Measurements from ENCODE around the gene CARMIL3.
"Not testable (repeated sequence)": the region's sequence is repeated elsewhere in the genome, so short reads cannot be mapped to it uniquely, and the experiment has no call there.

CARMIL3 gene

GRCh38 chr14:24051789-24052655, at the start of gene CARMIL3:
Gene CARMIL3, plus strand, starts transcription at chr14:24052009. Its CDS starts 145 bp downstream, at chr14:24052154.
- no peaks in the 10 kb centered on the region for H3K9me3 ChIP-seq (ENCODE audit: control insufficient read depth, low read length)
- peak within 1 kb of the TSS; percentile 78 for H3K4me3 ChIP-seq (ENCODE audit: low read length)
- peaks cover 52% of the 10 kb centered on the region for H3K27me3 ChIP-seq (replicated peaks; ENCODE audit: control insufficient read depth, insufficient read depth, low read length)
- H3K9ac ChIP-seq (ENCODE audit: low read length) = peak within 1 kb of the TSS; percentile 69
- DNase-seq (ENCODE audit: low read depth) = peak; percentile 87
- H3K36me3 ChIP-seq (ENCODE audit: control insufficient read depth, insufficient read depth, low read length, severe bottlenecking) = no peaks in the 10 kb centered on the region
- peaks cover 10% of the 10 kb centered on the region for H3K4me1 ChIP-seq (ENCODE audit: control insufficient read depth, insufficient read depth, low read length)

- H3K36me3 ChIP-seq (ENCODE audit: control insufficient read depth, insufficient read depth, low read length, severe bottlenecking); H3K4me1 ChIP-seq (ENCODE audit: control insufficient read depth, insufficient read depth, low read length); DNase-seq (ENCODE audit: low read depth); H3K9me3 ChIP-seq (ENCODE audit: control insufficient read depth, low read length); H3K27me3 ChIP-seq (replicated peaks; ENCODE audit: control insufficient read depth, insufficient read depth, low read length): not testable (repeated sequence)
- H3K9ac ChIP-seq (ENCODE audit: low read length) = peak overlapping the region; percentile 64
- peak overlapping the region; percentile 76 for H3K4me3 ChIP-seq (ENCODE audit: low read length)
Measured at GRCh38 chr14:24006471-24006816, 45.4 kb upstream of the CARMIL3 start.

GRCh38 chr14:24006817-24007652, 44.8 kb upstream of the CARMIL3 start:
- not testable (repeated sequence) for H3K4me1 ChIP-seq (ENCODE audit: control insufficient read depth, insufficient read depth, low read length); H3K27me3 ChIP-seq (replicated peaks; ENCODE audit: control insufficient read depth, insufficient read depth, low read length)
- peak overlapping the region; percentile 76 for H3K4me3 ChIP-seq (ENCODE audit: low read length)

GRCh38 chr14:24011051-24011450, 40.8 kb upstream of the CARMIL3 start:
- H3K4me1 ChIP-seq (ENCODE audit: control insufficient read depth, insufficient read depth, low read length) = no peaks in the 10 kb centered on the region
- H3K36me3 ChIP-seq (ENCODE audit: control insufficient read depth, insufficient read depth, low read length, severe bottlenecking) = no peaks in the 10 kb centered on the region
- no peaks in the 10 kb centered on the region for H3K27me3 ChIP-seq (replicated peaks; ENCODE audit: control insufficient read depth, insufficient read depth, low read length)
- no peak for DNase-seq (ENCODE audit: low read depth)
- H3K9ac ChIP-seq (ENCODE audit: low read length) = no peak overlapping the region
- H3K9me3 ChIP-seq (ENCODE audit: control insufficient read depth, low read length) = no peaks in the 10 kb centered on the region
- H3K4me3 ChIP-seq (ENCODE audit: low read length) = no peak overlapping the region

More at GRCh38 chr14:24006817-24007652, 44.8 kb upstream of the CARMIL3 start:
- not testable (repeated sequence) for H3K9me3 ChIP-seq (ENCODE audit: control insufficient read depth, low read length); H3K36me3 ChIP-seq (ENCODE audit: control insufficient read depth, insufficient read depth, low read length, severe bottlenecking)
- peak; percentile 73 for DNase-seq (ENCODE audit: low read depth)
- peak overlapping the region; percentile 64 for H3K9ac ChIP-seq (ENCODE audit: low read length)

GRCh38 chr14:24012726-24013273, 39.0 kb upstream of the CARMIL3 start:
- not testable (repeated sequence) for DNase-seq (ENCODE audit: low read depth); H3K27me3 ChIP-seq (replicated peaks; ENCODE audit: control insufficient read depth, insufficient read depth, low read length); H3K4me1 ChIP-seq (ENCODE audit: control insufficient read depth, insufficient read depth, low read length); H3K4me3 ChIP-seq (ENCODE audit: low read length); H3K9ac ChIP-seq (ENCODE audit: low read length); H3K9me3 ChIP-seq (ENCODE audit: control insufficient read depth, low read length); H3K36me3 ChIP-seq (ENCODE audit: control insufficient read depth, insufficient read depth, low read length, severe bottlenecking)

- Histone ChIP-seq H3K4me1 (ENCODE audit: control insufficient read depth, insufficient read depth, low read length) (no peaks in the 10 kb centered on the region), H3K4me3 (ENCODE audit: low read length) (no peak overlapping the region), H3K36me3 (ENCODE audit: control insufficient read depth, insufficient read depth, low read length, severe bottlenecking) (no peaks in the 10 kb centered on the region), H3K9me3 (ENCODE audit: control insufficient read depth, low read length) (no peaks in the 10 kb centered on the region), H3K27me3 (replicated peaks; ENCODE audit: control insufficient read depth, insufficient read depth, low read length) (no peaks in the 10 kb centered on the region), H3K9ac (ENCODE audit: low read length) (no peak overlapping the region)
- peak; percentile 88 for DNase-seq (ENCODE audit: low read depth)
Measured at GRCh38 chr14:24013654-24014514, 37.9 kb upstream of the CARMIL3 start.

- H3K4me1 ChIP-seq (ENCODE audit: control insufficient read depth, insufficient read depth, low read length); H3K27me3 ChIP-seq (replicated peaks; ENCODE audit: control insufficient read depth, insufficient read depth, low read length); DNase-seq (ENCODE audit: low read depth); H3K4me3 ChIP-seq (ENCODE audit: low read length); H3K9ac ChIP-seq (ENCODE audit: low read length); H3K36me3 ChIP-seq (ENCODE audit: control insufficient read depth, insufficient read depth, low read length, severe bottlenecking); H3K9me3 ChIP-seq (ENCODE audit: control insufficient read depth, low read length): not testable (repeated sequence)
Measured at GRCh38 chr14:24015745-24016144, 36.1 kb upstream of the CARMIL3 start.

- H3K27me3 ChIP-seq (replicated peaks; ENCODE audit: control insufficient read depth, insufficient read depth, low read length); H3K9ac ChIP-seq (ENCODE audit: low read length); H3K4me1 ChIP-seq (ENCODE audit: control insufficient read depth, insufficient read depth, low read length); H3K9me3 ChIP-seq (ENCODE audit: control insufficient read depth, low read length); H3K36me3 ChIP-seq (ENCODE audit: control insufficient read depth, insufficient read depth, low read length, severe bottlenecking); DNase-seq (ENCODE audit: low read depth); H3K4me3 ChIP-seq (ENCODE audit: low read length): not testable (repeated sequence)
Measured at GRCh38 chr14:24018978-24019377, 32.8 kb upstream of the CARMIL3 start.

GRCh38 chr14:24019944-24020343, 31.9 kb upstream of the CARMIL3 start:
- not testable (repeated sequence) for H3K36me3 ChIP-seq (ENCODE audit: control insufficient read depth, insufficient read depth, low read length, severe bottlenecking); H3K4me3 ChIP-seq (ENCODE audit: low read length); DNase-seq (ENCODE audit: low read depth); H3K27me3 ChIP-seq (replicated peaks; ENCODE audit: control insufficient read depth, insufficient read depth, low read length); H3K9ac ChIP-seq (ENCODE audit: low read length); H3K9me3 ChIP-seq (ENCODE audit: control insufficient read depth, low read length); H3K4me1 ChIP-seq (ENCODE audit: control insufficient read depth, insufficient read depth, low read length)

- not testable (repeated sequence) for H3K9me3 ChIP-seq (ENCODE audit: control insufficient read depth, low read length); H3K4me3 ChIP-seq (ENCODE audit: low read length); DNase-seq (ENCODE audit: low read depth); H3K9ac ChIP-seq (ENCODE audit: low read length); H3K4me1 ChIP-seq (ENCODE audit: control insufficient read depth, insufficient read depth, low read length); H3K27me3 ChIP-seq (replicated peaks; ENCODE audit: control insufficient read depth, insufficient read depth, low read length); H3K36me3 ChIP-seq (ENCODE audit: control insufficient read depth, insufficient read depth, low read length, severe bottlenecking)
Measured at GRCh38 chr14:24020520-24020919, 31.3 kb upstream of the CARMIL3 start.
